G401.6 (cell line): ENCODE measurements around the gene PBRM1.

ENCODE experiments used
- FAIRE-seq: peaks from 2 replicates; lab custom pipeline; 2012; peaks lifted over from hg19 to GRCh38; lab: Jason Lieb, UNC

Gene PBRM1

DNA sequence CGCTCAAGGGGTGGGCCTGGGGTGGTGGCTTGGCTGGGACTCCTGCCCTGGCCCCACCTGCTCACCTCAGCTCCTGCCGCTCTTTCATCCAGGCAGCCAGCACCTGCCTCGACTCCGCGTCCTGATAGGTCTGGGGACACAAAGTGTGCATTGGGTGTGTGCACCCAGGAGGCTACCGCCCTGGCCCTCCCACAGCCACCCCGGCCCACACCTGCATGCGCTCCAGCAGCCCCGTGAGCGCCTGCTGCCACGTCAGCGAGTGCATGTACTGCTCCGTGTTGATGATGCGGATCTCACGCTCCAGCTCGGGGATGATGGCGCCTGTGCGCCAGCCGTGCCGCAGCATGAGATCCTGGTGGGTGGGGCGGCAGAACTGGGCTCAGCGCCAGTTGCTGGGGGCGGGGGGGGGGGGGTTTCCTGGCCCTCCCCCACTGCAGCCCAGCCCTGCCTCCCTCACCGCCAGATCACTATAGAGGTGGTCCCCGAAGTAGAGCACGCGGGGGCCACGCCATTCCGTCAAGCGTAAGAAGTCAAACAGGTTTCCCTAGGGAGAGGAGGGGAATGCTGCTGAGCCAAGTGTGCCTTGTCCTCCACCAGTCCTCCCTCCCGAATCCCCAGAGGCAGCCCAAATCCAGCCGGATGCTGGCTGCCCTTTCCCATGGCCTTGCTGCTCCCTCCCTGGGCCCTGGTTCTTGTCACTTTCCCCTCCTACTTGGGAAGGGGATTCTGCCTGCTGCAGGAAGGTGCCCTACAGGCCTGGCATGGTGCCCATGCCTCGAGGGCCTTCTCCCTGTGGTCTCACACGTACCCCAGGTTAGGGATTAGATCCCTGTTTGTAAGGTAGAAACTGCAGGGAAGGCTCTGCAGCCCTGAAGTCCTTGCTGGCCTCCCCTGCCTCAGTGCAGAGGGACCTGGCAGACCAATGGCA, 160.7 kb downstream of the PBRM1 start:
- no peak for FAIRE-seq

DNA sequence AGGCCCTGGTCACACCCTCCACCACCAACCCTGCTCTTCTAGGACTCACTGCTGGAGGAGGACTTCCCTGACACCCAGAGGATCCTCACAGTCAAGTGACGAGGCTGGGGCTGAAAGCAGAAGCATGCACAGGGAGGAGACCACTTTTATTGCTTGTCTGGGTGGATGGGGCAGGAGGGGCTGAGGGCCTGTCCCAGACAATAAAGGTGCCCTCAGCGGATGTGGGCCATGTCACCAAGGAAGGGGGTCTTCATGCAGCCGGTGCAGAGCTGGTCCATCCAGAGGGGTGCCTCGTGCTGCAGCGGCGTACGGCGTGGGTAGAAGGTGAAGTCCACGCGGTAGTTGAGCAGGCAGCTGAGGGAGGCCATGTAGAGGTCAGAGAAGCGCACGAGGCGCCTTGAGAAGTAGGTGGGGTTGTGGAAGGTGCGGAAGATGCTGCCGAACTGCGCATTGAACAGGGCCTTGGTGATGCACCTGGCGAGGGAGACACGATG, 161.4 kb downstream of the PBRM1 start:
- no peak for FAIRE-seq

DNA sequence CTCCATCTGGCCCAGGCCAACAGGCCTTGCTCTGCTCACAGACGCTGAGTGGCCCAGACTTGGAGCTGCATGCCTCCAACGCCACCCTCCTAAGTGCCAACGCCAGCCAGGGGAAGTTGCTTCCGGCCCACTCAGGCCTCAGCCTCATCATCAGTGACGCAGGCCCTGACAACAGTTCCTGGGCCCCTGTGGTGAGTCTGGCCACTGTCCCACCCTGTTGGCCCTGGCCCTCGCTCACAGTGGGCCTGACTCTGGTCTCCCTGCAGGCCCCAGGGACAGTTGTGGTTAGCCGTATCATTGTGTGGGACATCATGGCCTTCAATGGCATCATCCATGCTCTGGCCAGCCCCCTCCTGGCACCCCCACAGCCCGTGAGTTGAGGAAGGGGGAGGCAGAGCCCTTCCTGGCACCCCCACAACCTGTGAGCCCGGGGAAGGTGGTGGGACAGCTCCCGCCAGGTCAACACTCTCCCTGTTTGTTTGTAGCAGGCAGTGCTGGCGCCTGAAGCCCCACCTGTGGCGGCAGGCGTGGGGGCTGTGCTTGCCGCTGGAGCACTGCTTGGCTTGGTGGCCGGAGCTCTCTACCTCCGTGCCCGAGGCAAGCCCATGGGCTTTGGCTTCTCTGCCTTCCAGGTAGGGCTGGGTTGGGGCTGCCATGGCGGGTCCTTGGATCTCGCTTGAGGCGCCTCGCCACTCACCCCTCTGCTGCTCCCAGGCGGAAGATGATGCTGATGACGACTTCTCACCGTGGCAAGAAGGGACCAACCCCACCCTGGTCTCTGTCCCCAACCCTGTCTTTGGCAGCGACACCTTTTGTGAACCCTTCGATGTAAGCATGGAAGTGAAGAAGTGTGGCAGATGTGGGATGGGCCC, 162.1 kb downstream of the PBRM1 start:
- no peak for FAIRE-seq

DNA sequence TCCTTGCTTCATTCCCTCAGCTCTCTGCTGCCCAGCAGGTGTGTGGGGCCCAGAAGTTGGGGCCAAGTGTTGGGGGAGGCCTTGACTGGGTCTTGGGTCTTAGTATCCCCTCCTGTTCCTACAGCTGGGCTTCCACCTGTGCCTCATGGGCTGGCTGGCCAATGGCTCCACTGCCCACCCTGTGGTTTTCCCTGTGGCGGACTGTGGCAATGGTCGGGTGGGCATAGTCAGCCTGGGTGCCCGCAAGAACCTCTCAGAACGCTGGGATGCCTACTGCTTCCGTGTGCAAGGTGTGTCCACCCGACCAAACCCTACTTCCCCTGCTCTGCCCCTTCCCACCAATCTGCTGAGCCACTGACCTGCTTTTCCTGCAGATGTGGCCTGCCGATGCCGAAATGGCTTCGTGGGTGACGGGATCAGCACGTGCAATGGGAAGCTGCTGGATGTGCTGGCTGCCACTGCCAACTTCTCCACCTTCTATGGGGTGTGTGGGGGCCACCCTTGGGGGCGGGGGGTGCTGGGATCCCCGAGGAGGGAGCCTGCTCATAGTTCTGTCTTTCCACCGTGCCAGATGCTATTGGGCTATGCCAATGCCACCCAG, 163.0 kb downstream of the PBRM1 start:
- no peak for FAIRE-seq

DNA sequence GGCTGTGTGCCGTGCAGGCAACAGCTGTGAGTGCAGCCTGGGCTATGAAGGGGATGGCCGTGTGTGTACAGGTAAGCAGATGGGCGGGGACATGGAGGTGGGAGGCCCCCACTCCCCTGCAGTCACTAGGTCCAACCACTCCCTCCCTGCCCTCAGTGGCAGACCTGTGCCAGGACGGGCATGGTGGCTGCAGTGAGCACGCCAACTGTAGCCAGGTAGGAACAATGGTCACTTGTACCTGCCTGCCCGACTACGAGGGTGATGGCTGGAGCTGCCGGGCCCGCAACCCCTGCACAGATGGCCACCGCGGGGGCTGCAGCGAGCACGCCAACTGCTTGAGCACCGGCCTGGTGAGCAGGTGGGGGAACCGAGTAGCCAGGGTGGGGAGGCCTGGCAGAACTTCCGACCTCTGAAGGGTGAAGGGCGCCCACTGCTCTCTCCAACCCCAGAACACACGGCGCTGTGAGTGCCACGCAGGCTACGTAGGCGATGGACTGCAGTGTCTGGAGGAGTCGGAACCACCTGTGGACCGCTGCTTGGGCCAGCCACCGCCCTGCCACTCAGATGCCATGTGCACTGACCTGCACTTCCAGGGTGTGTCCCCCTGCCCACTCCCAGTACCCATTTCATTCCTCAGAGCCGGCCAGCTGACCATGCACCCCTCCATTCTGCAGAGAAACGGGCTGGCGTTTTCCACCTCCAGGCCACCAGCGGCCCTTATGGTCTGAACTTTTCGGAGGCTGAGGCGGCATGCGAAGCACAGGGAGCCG, 163.6 kb downstream of the PBRM1 start:
- FAIRE-seq = no peak

DNA sequence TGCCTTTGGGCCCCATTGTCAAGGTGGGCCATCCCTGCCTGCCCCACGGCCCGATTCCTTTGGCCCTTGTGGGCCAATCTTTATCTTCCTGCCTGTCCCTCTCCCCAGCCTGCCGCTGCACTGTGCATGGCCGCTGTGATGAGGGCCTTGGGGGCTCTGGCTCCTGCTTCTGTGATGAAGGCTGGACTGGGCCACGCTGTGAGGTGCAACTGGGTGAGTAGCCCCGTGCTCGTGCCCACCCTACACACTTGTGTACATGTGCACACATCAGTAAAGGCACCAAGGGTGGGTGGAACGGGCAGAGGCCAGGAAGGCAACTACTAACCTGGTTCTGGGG, 164.3 kb downstream of the PBRM1 start:
- FAIRE-seq = no peak

DNA sequence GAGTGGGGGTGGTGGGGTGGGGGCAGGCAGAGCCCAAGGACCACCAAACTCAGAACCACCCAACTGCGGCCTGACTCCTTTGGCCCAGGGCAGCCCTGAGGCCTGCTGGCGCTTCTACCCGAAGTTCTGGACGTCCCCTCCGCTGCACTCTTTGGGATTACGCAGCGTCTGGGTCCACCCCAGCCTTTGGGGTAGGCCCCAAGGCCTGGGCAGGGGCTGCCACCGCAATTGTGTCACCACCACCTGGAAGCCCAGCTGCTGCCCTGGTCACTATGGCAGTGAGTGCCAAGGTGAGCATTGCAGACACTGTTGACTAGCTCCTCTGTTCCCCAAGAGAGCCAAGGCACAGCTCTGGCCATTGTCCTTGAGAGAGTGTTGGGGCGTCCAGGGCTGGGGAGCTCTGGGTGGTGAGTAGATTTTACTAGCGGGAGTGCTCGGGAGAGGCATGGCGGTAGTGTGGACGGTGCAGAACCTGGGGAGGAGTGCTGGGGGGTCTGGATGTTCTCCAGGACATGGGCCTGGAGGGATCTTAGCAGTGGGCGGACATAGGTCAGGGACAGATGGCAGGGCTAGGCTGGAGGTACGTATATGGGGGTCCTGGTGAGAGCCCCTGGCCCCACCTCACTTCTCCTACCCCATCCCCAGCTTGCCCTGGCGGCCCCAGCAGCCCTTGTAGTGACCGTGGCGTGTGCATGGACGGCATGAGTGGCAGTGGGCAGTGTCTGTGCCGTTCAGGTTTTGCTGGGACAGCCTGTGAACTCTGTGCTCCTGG, 164.8 kb downstream of the PBRM1 start:
- FAIRE-seq = no peak

DNA sequence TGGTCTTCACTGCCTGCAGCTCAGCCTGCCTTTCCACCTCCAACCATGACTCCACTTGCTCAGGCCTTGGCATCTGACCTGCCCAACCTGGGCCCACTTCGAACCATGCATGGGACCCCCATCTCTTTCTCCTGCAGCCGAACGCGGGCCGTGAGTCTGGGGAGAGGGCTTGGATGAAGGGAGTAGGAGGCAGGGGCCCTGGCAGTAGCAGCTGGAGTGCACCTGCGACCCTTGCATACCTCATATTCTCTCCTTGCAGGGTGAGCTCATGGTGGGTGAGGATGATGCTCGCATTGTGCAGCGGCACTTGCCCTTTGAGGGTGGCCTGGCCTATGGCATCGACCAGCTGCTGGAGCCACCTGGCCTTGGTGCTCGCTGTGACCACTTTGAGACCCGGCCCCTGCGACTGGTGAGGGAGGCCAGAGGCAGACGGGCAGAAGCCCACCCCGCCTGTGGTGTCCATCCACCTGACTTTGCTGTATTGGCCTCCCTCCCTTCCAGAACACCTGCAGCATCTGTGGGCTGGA, 165.5 kb downstream of the PBRM1 start:
- no peak for FAIRE-seq

DNA sequence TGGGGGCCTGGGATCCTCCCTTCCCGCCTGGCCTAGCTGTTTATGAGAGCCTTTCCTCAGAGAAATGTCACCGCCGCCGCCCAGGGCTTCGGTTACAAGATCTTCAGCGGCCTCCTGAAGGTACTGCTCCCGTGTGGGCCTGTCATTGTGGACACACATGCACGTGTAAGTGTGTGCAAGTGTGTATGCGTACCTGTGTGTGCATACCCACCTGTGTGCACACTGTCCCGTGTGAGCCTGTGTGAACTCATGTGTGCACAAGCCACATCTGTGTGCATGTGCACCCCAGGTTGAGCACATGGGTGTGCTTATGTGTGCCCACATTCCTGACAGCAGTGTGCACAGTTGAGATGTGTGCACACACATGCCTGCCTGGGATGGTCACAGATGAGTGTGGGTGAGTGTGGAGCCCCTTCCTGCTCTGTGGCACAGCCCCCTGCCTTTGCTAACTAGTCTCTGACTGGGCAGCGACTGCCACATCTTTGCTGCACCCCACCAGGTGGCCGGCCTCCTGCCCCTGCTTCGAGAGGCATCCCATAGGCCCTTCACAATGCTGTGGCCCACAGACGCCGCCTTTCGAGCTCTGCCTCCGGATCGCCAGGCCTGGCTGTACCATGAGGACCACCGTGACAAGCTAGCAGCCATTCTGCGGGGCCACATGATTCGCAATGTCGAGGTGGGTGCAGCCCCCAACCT, 166.1 kb downstream of the PBRM1 start:
- FAIRE-seq = no peak

DNA sequence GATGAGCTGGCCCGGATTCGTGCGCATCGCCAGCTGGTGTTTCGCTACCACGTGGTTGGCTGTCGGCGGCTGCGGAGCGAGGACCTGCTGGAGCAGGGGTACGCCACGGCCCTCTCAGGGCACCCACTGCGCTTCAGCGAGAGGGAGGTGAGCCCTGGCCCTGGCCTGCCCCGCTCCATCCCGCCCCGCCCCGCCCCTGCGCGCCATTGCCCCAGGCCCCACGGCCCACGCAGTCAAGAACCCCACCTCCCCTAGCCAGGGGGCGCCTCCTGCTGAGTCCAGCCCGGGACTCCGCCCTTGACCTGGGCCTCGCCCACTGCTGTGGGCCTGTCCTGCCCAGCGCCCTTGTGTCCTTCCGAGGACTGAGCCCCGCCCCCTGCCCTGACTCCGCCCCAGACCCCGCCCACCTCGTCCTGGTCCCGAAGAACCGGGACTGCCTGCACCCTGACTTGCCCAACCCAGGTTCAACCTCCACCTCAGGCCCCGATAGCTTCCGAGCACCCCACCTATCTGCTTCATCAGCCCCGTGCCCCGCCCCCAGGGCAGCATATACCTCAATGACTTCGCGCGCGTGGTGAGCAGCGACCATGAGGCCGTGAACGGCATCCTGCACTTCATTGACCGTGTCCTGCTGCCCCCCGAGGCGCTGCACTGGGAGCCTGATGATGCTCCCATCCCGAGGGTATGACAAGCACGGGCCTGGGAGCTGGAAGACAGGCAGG, 166.8 kb downstream of the PBRM1 start:
- FAIRE-seq = no peak

DNA sequence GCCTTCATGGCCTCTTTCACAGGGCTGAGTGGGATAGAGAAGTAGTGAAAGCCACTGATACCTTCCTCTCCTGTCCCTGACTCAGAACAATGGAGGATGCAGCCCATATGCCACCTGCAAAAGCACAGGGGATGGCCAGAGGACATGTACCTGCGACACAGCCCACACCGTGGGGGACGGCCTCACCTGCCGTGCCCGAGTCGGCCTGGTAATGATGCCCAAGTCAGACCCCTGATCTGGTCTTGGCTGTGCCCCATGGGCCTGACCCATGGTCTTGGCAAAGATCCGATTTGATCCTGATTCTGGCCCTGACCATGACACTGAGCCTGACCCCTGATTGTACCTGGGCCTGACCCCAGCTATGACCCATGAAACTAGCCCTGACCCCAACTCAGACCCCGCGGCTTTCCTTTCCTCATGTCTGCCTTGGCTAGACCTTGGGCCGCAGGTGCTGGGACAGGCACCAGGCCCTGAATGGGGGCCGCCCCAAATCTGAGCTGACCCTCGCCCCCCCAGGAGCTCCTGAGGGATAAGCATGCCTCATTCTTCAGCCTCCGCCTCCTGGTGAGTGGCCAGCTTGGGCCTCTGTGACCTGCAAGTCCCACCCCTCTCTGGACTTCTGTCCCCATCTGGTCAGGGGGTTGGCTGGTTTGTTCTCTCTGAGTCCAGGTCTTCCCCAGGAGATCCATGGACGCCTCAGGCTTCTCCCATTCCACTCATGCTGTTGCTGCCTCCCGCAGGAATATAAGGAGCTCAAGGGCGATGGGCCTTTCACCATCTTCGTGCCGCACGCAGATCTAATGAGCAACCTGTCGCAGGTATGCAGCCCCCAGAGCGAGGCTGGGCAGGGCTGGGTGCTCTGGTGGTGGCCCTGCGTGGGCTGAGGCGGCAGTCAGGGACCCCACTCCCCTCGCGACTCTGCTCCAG, 167.7 kb downstream of the PBRM1 start:
- no peak for FAIRE-seq

DNA sequence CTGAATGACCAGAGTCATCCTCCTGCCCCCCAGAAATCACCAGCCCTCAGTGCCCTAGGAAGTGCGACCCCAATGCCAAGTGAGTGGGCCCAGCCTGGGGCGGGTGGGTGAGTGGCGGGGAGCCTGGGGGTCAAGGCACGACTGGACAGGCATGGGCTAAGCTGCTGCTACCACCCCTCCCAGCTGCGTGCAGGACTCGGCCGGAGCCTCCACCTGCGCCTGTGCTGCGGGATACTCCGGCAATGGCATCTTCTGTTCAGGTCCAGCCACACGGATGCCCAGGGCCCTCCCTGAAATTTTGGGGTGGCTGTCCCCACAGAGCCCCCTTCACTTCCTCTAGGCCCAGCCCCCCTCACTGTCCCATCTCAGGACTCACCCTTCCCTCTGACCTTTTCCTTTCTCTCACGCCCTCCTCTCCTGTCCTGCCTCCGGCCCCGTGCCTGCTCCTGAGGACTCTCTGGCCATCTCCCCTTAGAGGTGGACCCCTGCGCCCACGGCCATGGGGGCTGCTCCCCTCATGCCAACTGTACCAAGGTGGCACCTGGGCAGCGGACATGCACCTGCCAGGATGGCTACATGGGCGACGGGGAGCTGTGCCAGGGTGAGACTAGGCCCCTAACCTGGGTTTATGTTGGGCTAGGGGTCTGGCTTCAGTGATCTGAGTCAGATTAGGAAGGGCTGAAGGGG, 169.1 kb downstream of the PBRM1 start:
- FAIRE-seq = no peak

DNA sequence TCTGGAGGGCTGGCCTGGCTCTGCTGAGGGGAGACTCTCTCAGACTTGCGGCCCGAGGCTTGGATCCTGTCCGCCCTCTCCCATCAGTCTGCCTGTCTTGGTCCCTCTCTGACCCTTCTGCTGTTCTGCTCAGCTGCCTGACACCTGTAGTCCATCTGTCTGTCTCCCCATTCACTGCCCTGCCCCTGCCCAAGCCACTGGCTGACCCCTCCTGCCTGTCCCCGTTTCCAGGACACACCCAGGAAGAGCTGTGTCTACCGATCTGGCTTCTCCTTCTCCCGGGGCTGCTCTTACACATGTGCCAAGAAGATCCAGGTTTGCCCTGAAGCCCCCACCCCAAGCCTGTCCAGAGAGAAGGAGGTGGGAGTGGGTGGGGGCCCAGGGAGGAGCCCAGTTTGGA, 170.5 kb downstream of the PBRM1 start:
- FAIRE-seq = no peak

DNA sequence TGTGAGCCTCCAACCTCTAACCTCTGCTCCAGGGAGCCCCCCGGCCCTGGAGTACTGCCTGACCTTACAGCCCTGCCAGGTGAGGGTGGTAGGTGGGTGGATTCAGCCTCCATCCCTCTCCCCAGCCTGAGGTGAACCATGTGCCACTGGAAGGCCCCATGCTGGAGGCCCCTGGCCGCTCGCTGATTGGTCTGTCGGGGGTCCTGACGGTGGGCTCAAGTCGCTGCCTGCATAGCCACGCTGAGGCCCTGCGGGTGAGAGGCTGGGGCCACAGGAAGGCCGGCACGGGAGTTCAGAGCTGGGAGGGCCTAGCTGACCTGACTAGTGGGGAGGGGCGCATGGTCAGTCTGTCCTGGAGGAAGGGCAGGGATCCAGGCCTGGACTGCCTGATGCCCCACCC, 171.1 kb downstream of the PBRM1 start:
- FAIRE-seq = no peak

DNA sequence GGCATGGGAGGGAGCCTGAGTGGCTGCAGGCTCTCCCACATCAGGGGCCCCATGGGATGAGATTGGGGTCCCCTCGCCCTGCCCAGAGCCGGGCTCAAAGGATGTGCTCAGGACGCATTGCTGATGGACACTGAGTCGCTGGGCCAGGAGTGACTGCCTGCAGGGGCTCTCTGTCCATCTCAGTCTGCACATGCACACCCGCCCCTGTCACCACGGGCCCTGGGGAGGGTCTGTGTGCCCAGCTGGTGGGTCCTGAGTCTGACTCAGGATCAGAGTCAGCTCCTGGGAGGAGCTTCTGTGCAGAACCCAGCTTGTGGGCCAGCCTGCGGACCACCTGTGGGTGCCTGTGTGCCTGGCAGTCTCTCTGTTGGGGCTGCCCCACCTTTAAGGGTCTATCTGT, 172.4 kb downstream of the PBRM1 start:
- no peak for FAIRE-seq

DNA sequence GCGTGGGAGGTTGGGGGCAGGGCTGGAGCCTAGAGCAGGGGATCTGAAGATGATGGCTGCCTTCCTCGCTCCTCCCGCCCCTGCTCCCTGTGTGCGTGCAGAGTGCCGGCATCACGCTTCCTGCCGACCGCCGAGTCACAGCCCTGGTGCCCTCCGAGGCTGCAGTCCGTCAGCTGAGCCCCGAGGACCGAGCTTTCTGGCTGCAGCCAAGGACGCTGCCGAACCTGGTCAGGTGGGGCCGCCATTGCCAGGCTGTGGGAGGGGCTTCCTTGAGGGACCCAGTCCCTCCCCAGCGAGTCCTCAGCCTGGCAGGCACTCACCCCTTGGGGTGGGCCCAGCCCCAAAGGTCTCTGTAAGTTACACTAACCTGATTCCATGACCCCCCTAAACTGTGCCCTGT, 173.0 kb downstream of the PBRM1 start:
- FAIRE-seq = no peak

DNA sequence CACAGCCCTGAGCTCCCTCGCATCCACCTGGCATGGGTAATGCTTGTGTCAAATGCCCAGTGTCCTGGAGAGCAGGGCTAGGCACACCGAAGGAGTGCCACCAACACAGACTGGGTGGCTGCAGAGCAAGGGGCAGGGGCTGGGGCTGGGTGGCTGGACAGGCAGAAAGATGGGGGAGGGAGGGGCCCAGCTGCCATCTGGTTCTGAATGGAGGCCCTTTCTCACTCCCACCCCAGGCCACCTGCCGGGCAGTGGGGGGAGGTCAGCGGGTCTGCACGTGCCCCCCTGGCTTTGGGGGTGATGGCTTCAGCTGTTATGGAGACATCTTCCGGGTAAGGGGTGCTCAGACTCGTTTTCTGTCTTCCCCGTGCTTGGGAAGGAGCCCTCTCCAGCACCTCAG, 173.6 kb downstream of the PBRM1 start:
- FAIRE-seq = no peak

DNA sequence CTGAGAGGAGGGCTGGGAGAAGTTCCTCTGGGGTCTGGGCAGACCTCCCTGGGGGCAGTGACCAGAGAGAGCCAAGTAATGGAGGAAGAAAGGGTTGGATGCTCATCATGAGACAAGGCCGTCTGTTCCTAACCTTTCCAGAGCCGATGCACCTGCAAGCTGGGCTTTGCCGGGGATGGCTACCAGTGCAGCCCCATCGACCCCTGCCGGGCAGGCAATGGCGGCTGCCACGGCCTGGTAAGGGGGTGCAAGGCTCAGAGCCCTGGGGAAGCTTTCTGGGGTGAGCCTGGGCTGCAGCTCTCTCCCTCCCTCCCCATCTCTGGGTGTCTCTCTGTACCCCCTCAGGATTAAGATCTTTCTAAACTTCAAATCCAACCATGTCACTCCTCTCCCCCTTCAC, 174.2 kb downstream of the PBRM1 start:
- FAIRE-seq = no peak
